K562 (cell line): ENCODE measurements around the gene BBLN. TPM values are rescaled to one million over a fixed set of nuclear protein-coding genes. Genes with fewer than 3 reads are reported as not detected.

Experiments
- CBX3 ChIP-seq, 2 experiments: IDR thresholded peaks; 1 replicate in 1 of 2; 2 replicates in 1 of 2; pipeline ENCODE4 v1.6.1; 2012; ENCODE audit warnings: inconsistent platforms in 2 of 2, low read length in 2 of 2, borderline replicate concordance in 1 of 2, control low read depth in 1 of 2
- CHD4 ChIP-seq: fragments of 200-600 bp; sonication (generic); IDR thresholded peaks from 3 replicates; pipeline ENCODE4 v1.6.1; 2012; ENCODE audit warnings: low read depth, mild to moderate bottlenecking, mixed read lengths, low read length, inconsistent platforms; ENCODE audit not compliant: insufficient read depth, insufficient replicate concordance, poor library complexity, severe bottlenecking
- HDAC1 ChIP-seq, 2 experiments: fragments of 450-650 bp; IDR thresholded peaks; 2 replicates each; pipeline ENCODE4 v1.6.1; 2016 to 2017; ENCODE audit warnings: inconsistent platforms in 1 of 2, mild to moderate bottlenecking in 1 of 2, moderate library complexity in 1 of 2
- HDAC2 ChIP-seq: fragments of 450-650 bp; IDR thresholded peaks from 2 replicates; pipeline ENCODE4 v1.6.1; 2016; ENCODE audit warnings: mild to moderate bottlenecking
- NEUROD1 ChIP-seq: fragments of 150-350 bp; IDR thresholded peaks from 2 replicates; pipeline ENCODE4 v1.6.1; 2014; ENCODE audit warnings: borderline replicate concordance, low read length, low read depth; ENCODE audit not compliant: partially characterized antibody
- SMARCA5 ChIP-seq: fragments of 450-650 bp; IDR thresholded peaks from 2 replicates; pipeline ENCODE4 v1.6.1; 2016
- SMARCB1 ChIP-seq: IDR thresholded peaks from 2 replicates; pipeline ENCODE4 v1.6.1; 2011; ENCODE audit warnings: improper control_type of control experiment, low read depth; ENCODE audit not compliant: insufficient read length
- TBL1XR1 ChIP-seq, 2 experiments: IDR thresholded peaks; 2 replicates each; pipeline ENCODE4 v1.6.1; 2012; ENCODE audit warnings: improper control_type of control experiment in 2 of 2, low read length in 2 of 2, mild to moderate bottlenecking in 1 of 2
- ZNF121 ChIP-seq: sonication (generic); formaldehyde crosslinking; conservative IDR thresholded peaks from 2 replicates; pipeline ENCODE4 v1.8.0; 2022; ENCODE audit warnings: missing genetic modification reagents
- ZNF263 ChIP-seq: sonication (generic); formaldehyde crosslinking; IDR thresholded peaks from 2 replicates; pipeline ENCODE4 v1.8.0; 2022; ENCODE audit warnings: mild to moderate bottlenecking, missing genetic modification reagents, borderline replicate concordance
- polyA plus RNA-seq, 8 experiments: library from polyadenylated mRNA; depleted of rRNA in 4 of 8; stranded (reverse) in 5 of 8; unstranded in 3 of 8; fragments of >200 nt; fragmentation: Nextera tagmentation in 2 of 8; fragmentation: Illumina TruSeq in 1 of 8; extraction: Ambion mirVana in 2 of 8; extraction: Trizol in 1 of 8; gene quantifications; 2 replicates each; pipeline versions ENCODE4 v1.2.1 to v1.2.3, GENCODE V29; 2011 to 2014; ENCODE audit warnings: inconsistent platforms in 1 of 8, missing spikeins in 1 of 8
- total RNA-seq, 7 experiments: library from RNA; depleted of rRNA in 6 of 7; stranded (reverse); fragments of >200 nt in 6 of 7; fragmentation: Illumina TruSeq in 2 of 7; extraction: Trizol in 2 of 7; gene quantifications; 2 replicates each; pipeline versions ENCODE4 v1.2.1 to v1.2.3, GENCODE V29; 2011 to 2021; ENCODE audit warnings: low replicate concordance in 1 of 7
- TF ChIP-seq, protein P1 (sequence below): fragments of 450-650 bp; IDR thresholded peaks from 2 replicates; pipeline ENCODE4 v1.6.1; 2016; ENCODE audit warnings: missing biosample characterization, missing genetic modification characterization
- TF ChIP-seq, protein P2 (sequence below): fragments of 200-800 bp; sonication (Bioruptor generic); IDR thresholded peaks from 2 replicates; pipeline ENCODE4 v1.6.1; 2017; ENCODE audit warnings: missing genetic modification characterization, missing compliant biosample characterization
- TF ChIP-seq, protein P3 (sequence below), 3 experiments: IDR thresholded peaks in 2 of 3; conservative IDR thresholded peaks in 1 of 3; 2 replicates each; pipeline ENCODE4 v1.5.1; 2011 to 2012; ENCODE audit warnings: low read length in 3 of 3, mild to moderate bottlenecking in 3 of 3, control low read depth in 2 of 3, improper control_type of control experiment in 1 of 3, inconsistent platforms in 1 of 3, low read depth in 1 of 3, mixed read lengths in 1 of 3, moderate library complexity in 1 of 3; ENCODE audit not compliant: insufficient read depth in 2 of 3

BBLN gene
- total and polyA plus RNA-seq, 9 of the 15 experiments (the other 6 are each of a cell fraction or from before 2014, with no cell fraction given), result 4.2 to 331 (median 87.1) TPM

DNA sequence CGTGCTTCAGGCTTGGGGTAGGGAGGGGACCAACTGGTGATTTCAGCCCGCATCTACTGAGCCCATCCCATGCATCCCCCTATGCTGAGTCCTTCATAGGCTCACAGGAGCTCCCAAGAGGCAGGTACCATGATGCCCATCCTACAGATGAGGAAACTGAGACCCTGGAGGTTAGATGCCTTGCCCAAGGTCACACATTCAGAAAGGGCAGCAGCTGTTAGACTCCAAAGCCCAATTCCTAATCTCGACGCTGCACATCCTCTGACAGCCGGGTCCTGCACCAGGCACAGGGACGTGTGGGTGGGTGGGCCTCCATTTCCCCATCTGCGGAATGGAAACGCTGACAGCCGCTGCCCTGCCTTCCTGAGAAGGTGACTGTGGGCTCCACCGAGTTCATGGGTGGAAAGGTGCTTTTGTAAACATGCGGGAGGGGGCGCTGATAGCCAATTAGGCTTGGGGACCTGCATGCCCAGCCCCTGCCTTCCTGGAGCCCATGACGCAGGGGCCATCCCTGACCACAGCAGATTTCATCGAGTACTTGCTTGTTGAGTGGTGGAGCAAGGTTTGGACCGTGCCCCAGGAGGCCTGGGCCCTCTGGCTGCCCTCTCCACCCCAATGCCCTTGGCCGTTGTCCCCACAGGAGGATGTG lies 45.4 kb downstream of the BBLN start (continued):
- TF ChIP-seq, protein P1, sequence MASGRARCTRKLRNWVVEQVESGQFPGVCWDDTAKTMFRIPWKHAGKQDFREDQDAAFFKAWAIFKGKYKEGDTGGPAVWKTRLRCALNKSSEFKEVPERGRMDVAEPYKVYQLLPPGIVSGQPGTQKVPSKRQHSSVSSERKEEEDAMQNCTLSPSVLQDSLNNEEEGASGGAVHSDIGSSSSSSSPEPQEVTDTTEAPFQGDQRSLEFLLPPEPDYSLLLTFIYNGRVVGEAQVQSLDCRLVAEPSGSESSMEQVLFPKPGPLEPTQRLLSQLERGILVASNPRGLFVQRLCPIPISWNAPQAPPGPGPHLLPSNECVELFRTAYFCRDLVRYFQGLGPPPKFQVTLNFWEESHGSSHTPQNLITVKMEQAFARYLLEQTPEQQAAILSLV (tag), result no peak
- TF ChIP-seq ZNF263 (CRISPR knock-in tag) (no peak), TBL1XR1 (IDR thresholded peaks at IDR 0.05; ENCODE audit: low read length in 2 of 2) (peak in 1 of 2 experiments; percentile 14; a peak in 1 of 4 replicates), HDAC1 (IDR thresholded peaks at IDR 0.05) (peak in 1 of 2 experiments; percentile 27; a peak in 1 of 4 replicates), CHD4 (peak; percentile 41), NEUROD1 (no peak), CBX3 (IDR thresholded peaks at IDR 0.05; ENCODE audit: borderline replicate concordance in 1 of 2, low read length in 2 of 2) (peak in 1 of 2 experiments; percentile 53; a peak in 2 of 3 replicates), SMARCA5 (peak; percentile 86), SMARCB1 (peak; percentile 3), HDAC2 (peak; percentile 93; the same call in 1 of the 2 replicates), ZNF121 (no peak)
- TF ChIP-seq, protein P2, sequence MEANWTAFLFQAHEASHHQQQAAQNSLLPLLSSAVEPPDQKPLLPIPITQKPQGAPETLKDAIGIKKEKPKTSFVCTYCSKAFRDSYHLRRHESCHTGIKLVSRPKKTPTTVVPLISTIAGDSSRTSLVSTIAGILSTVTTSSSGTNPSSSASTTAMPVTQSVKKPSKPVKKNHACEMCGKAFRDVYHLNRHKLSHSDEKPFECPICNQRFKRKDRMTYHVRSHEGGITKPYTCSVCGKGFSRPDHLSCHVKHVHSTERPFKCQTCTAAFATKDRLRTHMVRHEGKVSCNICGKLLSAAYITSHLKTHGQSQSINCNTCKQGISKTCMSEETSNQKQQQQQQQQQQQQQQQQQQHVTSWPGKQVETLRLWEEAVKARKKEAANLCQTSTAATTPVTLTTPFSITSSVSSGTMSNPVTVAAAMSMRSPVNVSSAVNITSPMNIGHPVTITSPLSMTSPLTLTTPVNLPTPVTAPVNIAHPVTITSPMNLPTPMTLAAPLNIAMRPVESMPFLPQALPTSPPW, result no peak
- TF ChIP-seq, protein P3, sequence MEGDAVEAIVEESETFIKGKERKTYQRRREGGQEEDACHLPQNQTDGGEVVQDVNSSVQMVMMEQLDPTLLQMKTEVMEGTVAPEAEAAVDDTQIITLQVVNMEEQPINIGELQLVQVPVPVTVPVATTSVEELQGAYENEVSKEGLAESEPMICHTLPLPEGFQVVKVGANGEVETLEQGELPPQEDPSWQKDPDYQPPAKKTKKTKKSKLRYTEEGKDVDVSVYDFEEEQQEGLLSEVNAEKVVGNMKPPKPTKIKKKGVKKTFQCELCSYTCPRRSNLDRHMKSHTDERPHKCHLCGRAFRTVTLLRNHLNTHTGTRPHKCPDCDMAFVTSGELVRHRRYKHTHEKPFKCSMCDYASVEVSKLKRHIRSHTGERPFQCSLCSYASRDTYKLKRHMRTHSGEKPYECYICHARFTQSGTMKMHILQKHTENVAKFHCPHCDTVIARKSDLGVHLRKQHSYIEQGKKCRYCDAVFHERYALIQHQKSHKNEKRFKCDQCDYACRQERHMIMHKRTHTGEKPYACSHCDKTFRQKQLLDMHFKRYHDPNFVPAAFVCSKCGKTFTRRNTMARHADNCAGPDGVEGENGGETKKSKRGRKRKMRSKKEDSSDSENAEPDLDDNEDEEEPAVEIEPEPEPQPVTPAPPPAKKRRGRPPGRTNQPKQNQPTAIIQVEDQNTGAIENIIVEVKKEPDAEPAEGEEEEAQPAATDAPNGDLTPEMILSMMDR (IDR thresholded peaks at IDR 0.05 in 2 of 3, conservative IDR thresholded peaks at IDR 0.05 in 1 of 3; ENCODE audit: insufficient read depth in 2 of 3, low read depth in 1 of 3, low read length in 3 of 3), result peak; percentile 52 to 69 (median 55)
- TF ChIP-seq, all 486 proteins: peak for 16
